SK-N-SH treated with all-trans-retinoic acid at 6 μM for 48 hours (cell line): ENCODE data around the gene GRXCR1.

ENCODE experiments used
- ATAC-seq: fragments of 200-7000 bp; cut with Tn5 transposase; 3 replicates; pipeline ENCODE4 v1.9.1; 2020; ENCODE audit warnings: mild to moderate bottlenecking, moderate library complexity
- BACH2 ChIP-seq: fragments of 250-450 bp; sonication (Bioruptor Pico); IDR thresholded peaks from 2 replicates; pipeline ENCODE4 v1.9.0; 2021; ENCODE audit warnings: mild to moderate bottlenecking, borderline replicate concordance
- CSDC2 ChIP-seq: fragments of 250-450 bp; sonication (Bioruptor Pico); IDR thresholded peaks from 2 replicates; pipeline ENCODE4 v1.5.0; 2020; ENCODE audit warnings: mild to moderate bottlenecking, moderate library complexity
- CSRNP3 ChIP-seq: fragments of 250-450 bp; sonication (Bioruptor Pico); IDR thresholded peaks from 2 replicates; pipeline ENCODE4 v1.5.1; 2021; ENCODE audit warnings: mild to moderate bottlenecking, moderate library complexity
- ESRRG ChIP-seq: fragments of 250-450 bp; sonication (Bioruptor Pico); IDR thresholded peaks from 2 replicates; pipeline ENCODE4 v1.6.1; 2021; ENCODE audit warnings: mild to moderate bottlenecking
- GLIS3 ChIP-seq: fragments of 250-450 bp; sonication (Bioruptor Pico); IDR thresholded peaks from 2 replicates; pipeline ENCODE4 v1.5.0; 2020; ENCODE audit warnings: mild to moderate bottlenecking, moderate library complexity
- ISL1 ChIP-seq: fragments of 250-450 bp; sonication (Bioruptor Pico); IDR thresholded peaks from 2 replicates; pipeline ENCODE4 v2.1.2; 2022; ENCODE audit warnings: mild to moderate bottlenecking, moderate library complexity
- OSR1 ChIP-seq: fragments of 250-450 bp; sonication (Bioruptor Pico); IDR thresholded peaks from 2 replicates; pipeline ENCODE4 v1.8.0; 2022; ENCODE audit warnings: moderate library complexity, mild to moderate bottlenecking, inconsistent platforms
- PATZ1 ChIP-seq: fragments of 250-450 bp; sonication (Bioruptor Pico); IDR thresholded peaks from 2 replicates; pipeline ENCODE4 v1.8.0; 2020; ENCODE audit warnings: mild to moderate bottlenecking, moderate library complexity, borderline replicate concordance
- POU6F1 ChIP-seq: fragments of 250-450 bp; sonication (Bioruptor Pico); IDR thresholded peaks from 2 replicates; pipeline ENCODE4 v1.8.0; 2021; ENCODE audit warnings: low read depth, mild to moderate bottlenecking, moderate library complexity, borderline replicate concordance
- PPARA ChIP-seq: fragments of 250-450 bp; sonication (Bioruptor Pico); IDR thresholded peaks from 2 replicates; pipeline ENCODE4 v1.5.0; 2020; ENCODE audit warnings: mild to moderate bottlenecking, borderline replicate concordance
- RARB ChIP-seq: fragments of 250-450 bp; sonication (Bioruptor Pico); IDR thresholded peaks from 2 replicates; pipeline ENCODE4 v1.8.0; 2021; ENCODE audit warnings: mild to moderate bottlenecking, moderate library complexity
- SNAI2 ChIP-seq: fragments of 250-450 bp; sonication (Bioruptor Pico); IDR thresholded peaks from 2 replicates; pipeline ENCODE4 v1.5.0; 2020; ENCODE audit warnings: mild to moderate bottlenecking, moderate library complexity
- TCF4 ChIP-seq: fragments of 250-450 bp; sonication (Bioruptor Pico); IDR thresholded peaks from 2 replicates; pipeline ENCODE4 v1.8.0; 2021; ENCODE audit warnings: mild to moderate bottlenecking, moderate library complexity, borderline replicate concordance
- TOX ChIP-seq: fragments of 250-450 bp; sonication (Bioruptor Pico); IDR thresholded peaks from 2 replicates; pipeline ENCODE4 v1.8.0; 2021; ENCODE audit warnings: mild to moderate bottlenecking, moderate library complexity, borderline replicate concordance
- TSHZ2 ChIP-seq: fragments of 250-450 bp; sonication (Bioruptor Pico); IDR thresholded peaks from 2 replicates; pipeline ENCODE4 v1.5.0; 2020; ENCODE audit warnings: mild to moderate bottlenecking, moderate library complexity
- ZC3H10 ChIP-seq: fragments of 250-450 bp; sonication (Bioruptor Pico); IDR thresholded peaks from 2 replicates; pipeline ENCODE4 v1.5.1; 2021; ENCODE audit warnings: mild to moderate bottlenecking, moderate library complexity
- ZFP3 ChIP-seq: fragments of 250-450 bp; sonication (Bioruptor Pico); IDR thresholded peaks from 2 replicates; pipeline ENCODE4 v1.5.0; 2020; ENCODE audit warnings: mild to moderate bottlenecking, moderate library complexity
- ZFP30 ChIP-seq: fragments of 450-650 bp; formaldehyde crosslinking; IDR thresholded peaks from 2 replicates; pipeline ENCODE4 v1.5.0; 2022; ENCODE audit warnings: mild to moderate bottlenecking, moderate library complexity
- ZNF565 ChIP-seq: fragments of 450-650 bp; formaldehyde crosslinking; conservative IDR thresholded peaks from 2 replicates; pipeline ENCODE4 v1.5.0; 2020; ENCODE audit warnings: low read depth, mild to moderate bottlenecking, moderate library complexity
- ZNF70 ChIP-seq: fragments of 450-650 bp; formaldehyde crosslinking; IDR thresholded peaks from 2 replicates; pipeline ENCODE4 v1.5.0; 2020; ENCODE audit warnings: mild to moderate bottlenecking, moderate library complexity
- ZNF8 ChIP-seq: fragments of 450-650 bp; formaldehyde crosslinking; IDR thresholded peaks from 2 replicates; pipeline ENCODE4 v1.5.0; 2020; ENCODE audit warnings: mild to moderate bottlenecking, moderate library complexity

GRXCR1 gene

DNA sequence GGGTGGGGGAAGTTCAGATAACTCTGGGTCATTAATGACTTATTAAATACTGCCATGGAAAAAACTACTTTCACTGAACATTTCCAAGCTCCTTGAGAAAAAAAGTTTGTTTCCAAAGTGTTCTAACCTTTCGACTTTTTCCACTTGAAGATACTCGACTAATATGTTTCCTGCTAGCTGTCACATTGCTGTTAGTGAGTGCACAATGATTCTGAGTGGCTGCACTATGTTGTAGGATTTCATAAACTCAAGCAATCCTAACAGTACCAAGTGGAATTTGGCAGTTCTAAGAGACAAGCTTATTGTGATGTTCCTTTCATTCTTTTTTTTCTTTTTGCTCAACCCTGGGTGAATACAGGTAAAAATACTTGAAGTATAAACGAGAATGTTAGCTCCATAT is 33.4 kb downstream of the GRXCR1 start:
- no peak for TF ChIP-seq OSR1 (CRISPR knock-in tag)
- TF ChIP-seq PPARA (CRISPR knock-in tag) = no peak
- TF ChIP-seq CSDC2 (CRISPR knock-in tag) = no peak
- no peak for TF ChIP-seq TCF4 (CRISPR knock-in tag)
- no peak for TF ChIP-seq ISL1 (CRISPR knock-in tag)
- no peak for TF ChIP-seq TSHZ2
- no peak for TF ChIP-seq GLIS3 (CRISPR knock-in tag)
- no peak for TF ChIP-seq ZNF70 (CRISPR knock-in tag)
- TF ChIP-seq ZC3H10 (CRISPR knock-in tag) = no peak
- no peak for TF ChIP-seq TOX (CRISPR knock-in tag)
- no peak for TF ChIP-seq ZNF8
- TF ChIP-seq BACH2 (CRISPR knock-in tag) = no peak
- no peak for TF ChIP-seq ESRRG (CRISPR knock-in tag)
- no peak for TF ChIP-seq RARB (CRISPR knock-in tag)
- TF ChIP-seq PATZ1 (CRISPR knock-in tag) = no peak
- TF ChIP-seq ZFP3 (CRISPR knock-in tag) = no peak
- no peak for TF ChIP-seq ZNF565 (CRISPR knock-in tag)
- no peak for TF ChIP-seq POU6F1 (CRISPR knock-in tag)
- no peak for TF ChIP-seq SNAI2 (CRISPR knock-in tag)
- no peak for ATAC-seq

DNA sequence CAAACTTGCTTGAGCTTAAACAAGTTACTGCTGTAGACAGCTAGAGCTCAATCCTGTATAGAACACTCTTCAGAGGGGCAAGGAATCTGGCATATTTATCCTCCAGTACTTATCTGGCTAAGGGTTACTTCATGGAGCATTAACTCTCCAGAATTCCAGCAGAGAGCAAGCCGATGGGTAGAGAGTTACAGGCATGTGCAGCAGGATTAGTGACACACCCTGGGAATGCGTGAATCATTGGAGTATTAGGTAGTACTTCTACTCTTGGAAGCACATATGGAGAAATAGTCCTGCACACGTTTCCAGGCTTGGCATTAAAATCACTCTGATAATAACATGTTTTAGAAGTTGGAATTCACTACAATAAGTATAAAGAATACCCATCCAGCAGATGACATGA is 35.4 kb downstream of the GRXCR1 start:
- ATAC-seq = no peak
- no peak for TF ChIP-seq PATZ1 (CRISPR knock-in tag)
- TF ChIP-seq RARB (CRISPR knock-in tag) = no peak
- no peak for TF ChIP-seq BACH2 (CRISPR knock-in tag)
- TF ChIP-seq ZNF70 (CRISPR knock-in tag) = no peak
- TF ChIP-seq TCF4 (CRISPR knock-in tag) = no peak
- no peak for TF ChIP-seq CSRNP3 (CRISPR knock-in tag)
- TF ChIP-seq OSR1 (CRISPR knock-in tag) = no peak
- no peak for TF ChIP-seq ZFP30
- TF ChIP-seq TSHZ2 = no peak
- no peak for TF ChIP-seq ZNF565 (CRISPR knock-in tag)
- TF ChIP-seq CSDC2 (CRISPR knock-in tag) = no peak
- TF ChIP-seq, all 23 proteins: peak for 0
